ENCODE measurements around the gene TBL1Y. TPM values are rescaled to one million over a fixed set of nuclear protein-coding genes. Genes with fewer than 3 reads are reported as not detected.

The TBL1Y gene
- total RNA-seq, 4 donors from 2014 or later, result 0.27 to 0.31 TPM; not detected in 2

DNA sequence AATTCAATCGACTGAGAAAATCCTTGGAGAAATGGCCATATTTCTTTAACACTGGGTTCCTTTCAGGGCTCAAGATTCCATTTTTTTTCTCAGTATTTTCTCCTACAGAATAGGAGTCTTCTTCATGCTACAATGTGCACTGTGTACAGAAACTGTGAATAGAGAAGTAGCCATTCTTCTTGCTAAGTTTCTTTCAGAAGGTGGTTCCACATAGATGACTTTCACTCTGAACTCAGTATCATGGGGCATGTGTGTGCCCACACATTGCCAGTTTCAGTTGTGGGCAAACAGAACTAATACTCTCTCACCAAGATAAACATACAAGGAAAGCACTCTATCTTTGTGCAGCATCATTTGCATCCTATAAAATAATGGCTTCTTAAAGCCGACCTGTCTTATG, 89.4 kb downstream of the TBL1Y start:
- Histone ChIP-seq H3K4me1 (no peaks in the 10 kb centered on the region), H3K4me3 (no peak overlapping the region), H3K27ac (no peak overlapping the region), H3K27me3 (no peaks in the 10 kb centered on the region), H3K36me3 (no peaks in the 10 kb centered on the region), H3K9me3 (no peaks in the 10 kb centered on the region)
- TF ChIP-seq EP300 (IDR thresholded peaks at IDR 0.05) (no peak), POLR2A (IDR thresholded peaks at IDR 0.05) (no peak), POLR2AphosphoS5 (IDR thresholded peaks at IDR 0.05) (no peak)
- TF ChIP-seq, protein P1, sequence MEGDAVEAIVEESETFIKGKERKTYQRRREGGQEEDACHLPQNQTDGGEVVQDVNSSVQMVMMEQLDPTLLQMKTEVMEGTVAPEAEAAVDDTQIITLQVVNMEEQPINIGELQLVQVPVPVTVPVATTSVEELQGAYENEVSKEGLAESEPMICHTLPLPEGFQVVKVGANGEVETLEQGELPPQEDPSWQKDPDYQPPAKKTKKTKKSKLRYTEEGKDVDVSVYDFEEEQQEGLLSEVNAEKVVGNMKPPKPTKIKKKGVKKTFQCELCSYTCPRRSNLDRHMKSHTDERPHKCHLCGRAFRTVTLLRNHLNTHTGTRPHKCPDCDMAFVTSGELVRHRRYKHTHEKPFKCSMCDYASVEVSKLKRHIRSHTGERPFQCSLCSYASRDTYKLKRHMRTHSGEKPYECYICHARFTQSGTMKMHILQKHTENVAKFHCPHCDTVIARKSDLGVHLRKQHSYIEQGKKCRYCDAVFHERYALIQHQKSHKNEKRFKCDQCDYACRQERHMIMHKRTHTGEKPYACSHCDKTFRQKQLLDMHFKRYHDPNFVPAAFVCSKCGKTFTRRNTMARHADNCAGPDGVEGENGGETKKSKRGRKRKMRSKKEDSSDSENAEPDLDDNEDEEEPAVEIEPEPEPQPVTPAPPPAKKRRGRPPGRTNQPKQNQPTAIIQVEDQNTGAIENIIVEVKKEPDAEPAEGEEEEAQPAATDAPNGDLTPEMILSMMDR (IDR thresholded peaks at IDR 0.05), result no peak
- no CpG with 5 or more reads among the region's 2 CpGs for WGBS, 2 donors (ENCODE audit: low coverage in 1 of 2)
- no peak for ATAC-seq

- Histone ChIP-seq H3K9me3 (no peaks in the 10 kb centered on the region), H3K36me3 (no peaks in the 10 kb centered on the region), H3K4me3 (no peak overlapping the region), H3K4me1 (no peaks in the 10 kb centered on the region), H3K27me3 (no peaks in the 10 kb centered on the region), H3K27ac (no peak overlapping the region)
- TF ChIP-seq EP300 (IDR thresholded peaks at IDR 0.05), result no peak
- no peak for TF ChIP-seq POLR2AphosphoS5 (IDR thresholded peaks at IDR 0.05)
- TF ChIP-seq POLR2A (IDR thresholded peaks at IDR 0.05), result no peak
- TF ChIP-seq, protein P1 (IDR thresholded peaks at IDR 0.05), result no peak
- 43% methylated on average over 3 of the region's 3 CpGs; no CpG with 5 or more reads in 1 of the 2 donors for WGBS, 2 donors (ENCODE audit: low coverage in 1 of 2)
- ATAC-seq, result no peak
These were observed 92.1 kb downstream of the TBL1Y start for GRCh38 chrY:7002581-7002980.

GRCh38 chrY:7007911-7008310, 97.4 kb downstream of the TBL1Y start:
- H3K9me3 ChIP-seq, result no peaks in the 10 kb centered on the region
- no peak overlapping the region for H3K4me3 ChIP-seq
- WGBS, 2 donors (ENCODE audit: low coverage in 1 of 2), result 100% methylated on average over 1 of the region's 1 CpG; no CpG with 5 or more reads in 1 of the 2 donors
- no peaks in the 10 kb centered on the region for H3K36me3 ChIP-seq
- no peaks in the 10 kb centered on the region for H3K27me3 ChIP-seq
- no peak for ATAC-seq
- TF ChIP-seq, protein P1 (IDR thresholded peaks at IDR 0.05), result no peak
- no peak for TF ChIP-seq POLR2A (IDR thresholded peaks at IDR 0.05)
- TF ChIP-seq EP300 (IDR thresholded peaks at IDR 0.05), result no peak
- TF ChIP-seq POLR2AphosphoS5 (IDR thresholded peaks at IDR 0.05), result no peak
- no peaks in the 10 kb centered on the region for H3K4me1 ChIP-seq
- H3K27ac ChIP-seq, result no peak overlapping the region

DNA sequence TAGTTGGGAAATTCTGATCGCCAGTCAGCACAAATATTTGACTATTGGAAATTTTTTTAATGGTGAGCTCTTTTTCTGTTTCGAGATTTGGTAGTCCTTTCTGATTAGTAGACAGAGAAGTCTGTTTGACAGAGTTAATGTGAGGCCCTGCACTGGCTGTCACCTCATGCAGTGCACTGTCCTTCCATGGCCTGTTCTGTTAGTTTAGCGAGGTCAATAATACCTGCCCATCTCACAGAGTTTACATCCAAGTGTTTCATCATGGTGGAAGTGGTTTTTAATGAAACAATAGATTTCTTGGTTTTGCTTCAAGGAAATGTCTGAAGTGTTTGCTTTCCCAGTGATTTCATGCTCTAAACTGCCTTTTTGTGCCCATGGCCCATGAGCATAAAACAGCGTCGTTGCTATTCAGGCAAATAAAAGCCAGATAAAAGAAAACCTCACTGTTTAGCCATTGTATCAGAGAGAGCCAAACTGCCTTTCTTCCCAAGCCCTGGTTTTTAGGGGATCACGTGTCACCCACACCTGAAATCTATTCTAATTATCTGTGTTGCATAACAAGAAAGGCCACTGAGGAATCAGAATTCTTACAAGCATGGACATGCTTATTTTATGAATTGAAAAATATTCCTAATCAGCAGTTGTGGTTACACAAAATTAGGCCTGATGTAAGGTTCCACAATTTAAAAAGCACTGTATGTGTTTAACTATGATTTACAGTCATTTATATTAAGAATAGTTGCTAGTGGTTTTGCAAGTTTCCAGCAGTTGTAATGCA, 98.3 kb downstream of the TBL1Y start:
- no peak overlapping the region for H3K27ac ChIP-seq
- no peaks in the 10 kb centered on the region for H3K36me3 ChIP-seq
- ATAC-seq, result no peak
- H3K4me3 ChIP-seq, result no peak overlapping the region
- 73% methylated on average over 3 of the region's 6 CpGs; no CpG with 5 or more reads in 1 of the 2 donors for WGBS, 2 donors (ENCODE audit: low coverage in 1 of 2)
- no peaks in the 10 kb centered on the region for H3K27me3 ChIP-seq
- H3K4me1 ChIP-seq, result no peaks in the 10 kb centered on the region
- no peaks in the 10 kb centered on the region for H3K9me3 ChIP-seq
- TF ChIP-seq POLR2AphosphoS5 (IDR thresholded peaks at IDR 0.05), result no peak
- TF ChIP-seq POLR2A (IDR thresholded peaks at IDR 0.05), result no peak
- TF ChIP-seq EP300 (IDR thresholded peaks at IDR 0.05), result no peak
- TF ChIP-seq, protein P1 (IDR thresholded peaks at IDR 0.05), result no peak

DNA sequence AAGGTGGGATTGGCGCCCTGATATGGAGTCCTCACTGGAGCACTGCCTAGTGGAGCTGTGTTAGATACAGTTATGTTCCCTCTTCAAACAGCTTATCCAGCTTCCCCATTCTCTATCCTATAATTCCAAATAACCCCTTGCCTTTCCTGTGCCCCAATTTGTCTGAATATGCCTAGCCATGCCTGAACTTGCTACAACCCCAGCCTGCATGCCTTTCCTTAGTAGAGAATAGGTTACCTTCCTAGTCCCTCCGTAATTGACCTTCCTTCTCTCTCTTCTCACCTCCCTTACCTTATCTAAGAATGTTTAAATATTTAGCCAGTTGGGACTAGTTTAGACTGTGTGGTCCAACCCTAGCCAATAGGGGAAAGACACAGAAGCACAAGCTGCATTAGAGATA, 102.6 kb downstream of the TBL1Y start:
- Histone ChIP-seq H3K27me3 (no peaks in the 10 kb centered on the region), H3K4me1 (no peaks in the 10 kb centered on the region), H3K4me3 (no peak overlapping the region), H3K9me3 (no peaks in the 10 kb centered on the region), H3K36me3 (no peaks in the 10 kb centered on the region), H3K27ac (no peak overlapping the region)
- no peak for ATAC-seq
- no peak for TF ChIP-seq POLR2AphosphoS5 (IDR thresholded peaks at IDR 0.05)
- TF ChIP-seq, protein P1 (IDR thresholded peaks at IDR 0.05), result no peak
- TF ChIP-seq POLR2A (IDR thresholded peaks at IDR 0.05), result no peak
- TF ChIP-seq EP300 (IDR thresholded peaks at IDR 0.05), result no peak
- WGBS, 2 donors (ENCODE audit: low coverage in 1 of 2), result 75% methylated on average over 1 of the region's 2 CpGs; no CpG with 5 or more reads in 1 of the 2 donors

Measured in gastroesophageal sphincter (tissue), 4 donors.